Measurements from ENCODE around the gene TBC1D13. TPM values are rescaled to one million over a fixed set of nuclear protein-coding genes. Genes with fewer than 3 reads are reported as not detected.

Gene TBC1D13
- total and polyA plus RNA-seq, 2 of the 13 experiments (the other 11 are each of a cell fraction or from before 2014, with no cell fraction given): 17.9 to 19.7 TPM

GRCh38 chr9:128771745-128772519, 15.1 kb upstream of the TBC1D13 start, which contains the start of gene ZER1 (continued):
- TF ChIP-seq, protein P1, sequence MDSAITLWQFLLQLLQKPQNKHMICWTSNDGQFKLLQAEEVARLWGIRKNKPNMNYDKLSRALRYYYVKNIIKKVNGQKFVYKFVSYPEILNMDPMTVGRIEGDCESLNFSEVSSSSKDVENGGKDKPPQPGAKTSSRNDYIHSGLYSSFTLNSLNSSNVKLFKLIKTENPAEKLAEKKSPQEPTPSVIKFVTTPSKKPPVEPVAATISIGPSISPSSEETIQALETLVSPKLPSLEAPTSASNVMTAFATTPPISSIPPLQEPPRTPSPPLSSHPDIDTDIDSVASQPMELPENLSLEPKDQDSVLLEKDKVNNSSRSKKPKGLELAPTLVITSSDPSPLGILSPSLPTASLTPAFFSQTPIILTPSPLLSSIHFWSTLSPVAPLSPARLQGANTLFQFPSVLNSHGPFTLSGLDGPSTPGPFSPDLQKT (CRISPR knock-in tag; IDR thresholded peaks at IDR 0.05; ENCODE audit: borderline replicate concordance): no peak
- TF ChIP-seq ZBTB40 (IDR thresholded peaks at IDR 0.05): peak; percentile 73
- peak; percentile 64; the same call in 1 of the 2 replicates for TF ChIP-seq ZBTB40 (CRISPR knock-in tag; IDR thresholded peaks at IDR 0.05)
- TF ChIP-seq FOSL2 (CRISPR knock-in tag; IDR thresholded peaks at IDR 0.05): peak; percentile 69
- no peak for TF ChIP-seq MAFK (conservative IDR thresholded peaks at IDR 0.05 in 1 of 2, IDR thresholded peaks at IDR 0.05 in 1 of 2; ENCODE audit: low read length in 2 of 2)
- no peak for TF ChIP-seq MEIS1 (CRISPR knock-in tag; IDR thresholded peaks at IDR 0.05; ENCODE audit: borderline replicate concordance)
- peak; percentile 56; the same call in 1 of the 2 replicates for TF ChIP-seq ZNF83 (CRISPR knock-in tag; IDR thresholded peaks at IDR 0.05; ENCODE audit: borderline replicate concordance)
- peak; percentile 65 for TF ChIP-seq CCAR2 (optimal IDR thresholded peaks at IDR 0.05; ENCODE audit: low read depth, low read length)
- TF ChIP-seq, protein P2, sequence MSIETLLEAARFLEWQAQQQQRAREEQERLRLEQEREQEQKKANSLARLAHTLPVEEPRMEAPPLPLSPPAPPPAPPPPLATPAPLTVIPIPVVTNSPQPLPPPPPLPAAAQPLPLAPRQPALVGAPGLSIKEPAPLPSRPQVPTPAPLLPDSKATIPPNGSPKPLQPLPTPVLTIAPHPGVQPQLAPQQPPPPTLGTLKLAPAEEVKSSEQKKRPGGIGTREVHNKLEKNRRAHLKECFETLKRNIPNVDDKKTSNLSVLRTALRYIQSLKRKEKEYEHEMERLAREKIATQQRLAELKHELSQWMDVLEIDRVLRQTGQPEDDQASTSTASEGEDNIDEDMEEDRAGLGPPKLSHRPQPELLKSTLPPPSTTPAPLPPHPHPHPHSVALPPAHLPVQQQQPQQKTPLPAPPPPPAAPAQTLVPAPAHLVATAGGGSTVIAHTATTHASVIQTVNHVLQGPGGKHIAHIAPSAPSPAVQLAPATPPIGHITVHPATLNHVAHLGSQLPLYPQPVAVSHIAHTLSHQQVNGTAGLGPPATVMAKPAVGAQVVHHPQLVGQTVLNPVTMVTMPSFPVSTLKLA (IDR thresholded peaks at IDR 0.05): no peak; the same call in 1 of the 2 replicates
- TF ChIP-seq, protein P3, sequence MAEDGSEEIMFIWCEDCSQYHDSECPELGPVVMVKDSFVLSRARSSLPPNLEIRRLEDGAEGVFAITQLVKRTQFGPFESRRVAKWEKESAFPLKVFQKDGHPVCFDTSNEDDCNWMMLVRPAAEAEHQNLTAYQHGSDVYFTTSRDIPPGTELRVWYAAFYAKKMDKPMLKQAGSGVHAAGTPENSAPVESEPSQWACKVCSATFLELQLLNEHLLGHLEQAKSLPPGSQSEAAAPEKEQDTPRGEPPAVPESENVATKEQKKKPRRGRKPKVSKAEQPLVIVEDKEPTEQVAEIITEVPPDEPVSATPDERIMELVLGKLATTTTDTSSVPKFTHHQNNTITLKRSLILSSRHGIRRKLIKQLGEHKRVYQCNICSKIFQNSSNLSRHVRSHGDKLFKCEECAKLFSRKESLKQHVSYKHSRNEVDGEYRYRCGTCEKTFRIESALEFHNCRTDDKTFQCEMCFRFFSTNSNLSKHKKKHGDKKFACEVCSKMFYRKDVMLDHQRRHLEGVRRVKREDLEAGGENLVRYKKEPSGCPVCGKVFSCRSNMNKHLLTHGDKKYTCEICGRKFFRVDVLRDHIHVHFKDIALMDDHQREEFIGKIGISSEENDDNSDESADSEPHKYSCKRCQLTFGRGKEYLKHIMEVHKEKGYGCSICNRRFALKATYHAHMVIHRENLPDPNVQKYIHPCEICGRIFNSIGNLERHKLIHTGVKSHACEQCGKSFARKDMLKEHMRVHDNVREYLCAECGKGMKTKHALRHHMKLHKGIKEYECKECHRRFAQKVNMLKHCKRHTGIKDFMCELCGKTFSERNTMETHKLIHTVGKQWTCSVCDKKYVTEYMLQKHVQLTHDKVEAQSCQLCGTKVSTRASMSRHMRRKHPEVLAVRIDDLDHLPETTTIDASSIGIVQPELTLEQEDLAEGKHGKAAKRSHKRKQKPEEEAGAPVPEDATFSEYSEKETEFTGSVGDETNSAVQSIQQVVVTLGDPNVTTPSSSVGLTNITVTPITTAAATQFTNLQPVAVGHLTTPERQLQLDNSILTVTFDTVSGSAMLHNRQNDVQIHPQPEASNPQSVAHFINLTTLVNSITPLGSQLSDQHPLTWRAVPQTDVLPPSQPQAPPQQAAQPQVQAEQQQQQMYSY (CRISPR knock-in tag; IDR thresholded peaks at IDR 0.05): 0 out of 2 replicates have a peak, but pooled peaks have one; percentile 18
